ENCODE results near the gene LLCFC1. TPM values are rescaled to one million over a fixed set of nuclear protein-coding genes. Genes with fewer than 3 reads are reported as not detected.

LLCFC1 gene
- total and polyA plus RNA-seq, 2 of the 13 experiments (the other 11 are each of a cell fraction or from before 2014, with no cell fraction given), result not detected

DNA sequence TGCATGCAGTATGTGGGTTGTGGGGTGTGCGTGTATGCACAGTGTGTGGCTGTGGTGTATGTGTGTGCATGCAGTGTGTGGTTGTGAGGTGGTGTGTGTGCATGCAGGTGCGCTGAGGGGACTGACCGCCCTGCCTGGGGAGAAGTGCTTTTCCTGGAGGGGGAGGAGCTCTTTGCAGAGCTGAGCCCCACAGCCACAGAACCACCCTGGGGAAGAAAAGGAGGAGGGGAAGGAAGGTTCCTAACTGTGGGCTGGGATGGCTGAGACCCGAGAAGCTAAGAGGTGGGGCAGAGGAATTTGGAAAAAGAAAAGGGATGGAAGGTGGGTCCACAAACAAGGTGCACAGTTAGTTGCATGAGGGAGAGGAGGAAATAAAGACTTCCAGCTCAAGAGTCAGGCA lies 5.7 kb upstream of the LLCFC1 start, which contains the start of gene TRPV5:
TRPV5 (minus strand) TSS at position 123 of the 400 bp plus-strand sequence. CDS start 287 bp downstream, outside the sequence.
- H3K79me2 ChIP-seq (ENCODE audit: insufficient read depth, low read length), result no peaks in the 10 kb centered on the region
- ChIA-PET POLR2A (no interaction called here), CTCF (ENCODE audit: low intra/inter-chr PET ratio, low total read pairs) (no interaction called here)
- ATAC-seq (no peak), DNase-seq (ENCODE audit: low spot score) (no peak), FAIRE-seq (no peak)
- BruUV-seq (replicated peaks), result no TSS peak
- intact Hi-C loops (cut with micrococcal nuclease; ENCODE audit: unreplicated experiment), result no loop called here
- no peak within 1 kb of the TSS for H3K27ac ChIP-seq (ENCODE audit: extremely low read length, insufficient read depth, low read length)
- in situ Hi-C loops (cut with HindIII; ENCODE audit: extremely low pct_ligation_motif_present, low pct_unique_long_range_greater_than_20kb), result no loop called here
- TF ChIP-seq FOXC1 (CRISPR knock-in tag; IDR thresholded peaks at IDR 0.05; ENCODE audit: borderline replicate concordance), result no peak
- no peak for TF ChIP-seq ADNP (CRISPR knock-in tag; IDR thresholded peaks at IDR 0.05)
- no peak for TF ChIP-seq CC2D1A (CRISPR knock-in tag; IDR thresholded peaks at IDR 0.05)
- no peak for TF ChIP-seq ZNF660 (CRISPR knock-in tag; IDR thresholded peaks at IDR 0.05; ENCODE audit: borderline replicate concordance, low read depth)
- no peak for TF ChIP-seq NR2C2 (CRISPR knock-in tag; IDR thresholded peaks at IDR 0.05; ENCODE audit: borderline replicate concordance)
- no peak for TF ChIP-seq ZNF614 (CRISPR knock-in tag; IDR thresholded peaks at IDR 0.05; ENCODE audit: borderline replicate concordance)
- no peak for TF ChIP-seq CCAR2 (optimal IDR thresholded peaks at IDR 0.05; ENCODE audit: low read depth, low read length)
- TF ChIP-seq DNMT1 (CRISPR knock-in tag; IDR thresholded peaks at IDR 0.05), result no peak
- TF ChIP-seq ZNF251 (CRISPR knock-in tag; IDR thresholded peaks at IDR 0.05), result no peak
- TF ChIP-seq MIER2 (CRISPR knock-in tag; IDR thresholded peaks at IDR 0.05), result no peak
- TF ChIP-seq FOXJ3 (CRISPR knock-in tag; IDR thresholded peaks at IDR 0.05; ENCODE audit: borderline replicate concordance), result no peak
- TF ChIP-seq, protein P1, sequence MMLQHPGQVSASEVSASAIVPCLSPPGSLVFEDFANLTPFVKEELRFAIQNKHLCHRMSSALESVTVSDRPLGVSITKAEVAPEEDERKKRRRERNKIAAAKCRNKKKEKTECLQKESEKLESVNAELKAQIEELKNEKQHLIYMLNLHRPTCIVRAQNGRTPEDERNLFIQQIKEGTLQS (CRISPR knock-in tag; IDR thresholded peaks at IDR 0.05), result no peak
- no peak for TF ChIP-seq ARID4A (CRISPR knock-in tag; IDR thresholded peaks at IDR 0.05; ENCODE audit: borderline replicate concordance)
- TF ChIP-seq ZNF20 (CRISPR knock-in tag; IDR thresholded peaks at IDR 0.05), result no peak
- TF ChIP-seq, protein P2, sequence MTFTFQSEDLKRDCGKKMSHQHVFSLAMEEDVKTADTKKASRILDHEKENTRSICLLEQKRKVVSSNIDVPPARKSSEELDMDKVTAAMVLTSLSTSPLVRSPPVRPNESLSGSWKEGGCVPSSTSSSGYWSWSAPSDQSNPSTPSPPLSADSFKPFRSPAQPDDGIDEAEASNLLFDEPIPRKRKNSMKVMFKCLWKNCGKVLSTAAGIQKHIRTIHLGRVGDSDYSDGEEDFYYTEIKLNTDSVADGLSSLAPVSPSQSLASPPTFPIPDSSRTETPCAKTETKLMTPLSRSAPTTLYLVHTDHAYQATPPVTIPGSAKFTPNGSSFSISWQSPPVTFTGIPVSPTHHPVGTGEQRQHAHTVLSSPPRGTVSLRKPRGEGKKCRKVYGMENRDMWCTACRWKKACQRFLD (CRISPR knock-in tag; IDR thresholded peaks at IDR 0.05; ENCODE audit: borderline replicate concordance), result no peak
- H3K9ac ChIP-seq (ENCODE audit: insufficient read depth, low read depth, low read length), result no peak within 1 kb of the TSS
- H3K36me3 ChIP-seq (replicated peaks in 1 of 2; ENCODE audit: control insufficient read depth in 1 of 2, insufficient read depth in 2 of 2, low read length in 2 of 2), result no peaks in the 10 kb centered on the region
- H3K4me2 ChIP-seq (ENCODE audit: low read depth, low read length), result no peak within 1 kb of the TSS
- WGBS (ENCODE audit: low lambda C conversion rate), result 35% methylated on average over 4 of the region's 4 CpGs
- H2AFZ ChIP-seq (ENCODE audit: low read length), result no peak within 1 kb of the TSS
- H3K9me3 ChIP-seq (ENCODE audit: low read length), result no peaks in the 10 kb centered on the region
- H3K27me3 ChIP-seq (ENCODE audit: control insufficient read depth in 1 of 2, insufficient read depth in 2 of 2, low read length in 2 of 2), result peaks cover 3 to 10% of the 10 kb centered on the region in 2 experiments; a peak in 2 of 5 replicates
- H3K4me1 ChIP-seq (ENCODE audit: insufficient read depth, low read length), result no peaks in the 10 kb centered on the region
- no peaks in the 10 kb centered on the region for H4K20me1 ChIP-seq (ENCODE audit: insufficient read depth, low read length)
- no peak within 1 kb of the TSS for H3K4me3 ChIP-seq (replicated peaks in 1 of 3; ENCODE audit: insufficient read depth in 1 of 3, low read depth in 2 of 3, low read length in 3 of 3)

Data from HepG2 (cell line).